Measurements from ENCODE around the gene RFXANK.

The RFXANK gene

DNA sequence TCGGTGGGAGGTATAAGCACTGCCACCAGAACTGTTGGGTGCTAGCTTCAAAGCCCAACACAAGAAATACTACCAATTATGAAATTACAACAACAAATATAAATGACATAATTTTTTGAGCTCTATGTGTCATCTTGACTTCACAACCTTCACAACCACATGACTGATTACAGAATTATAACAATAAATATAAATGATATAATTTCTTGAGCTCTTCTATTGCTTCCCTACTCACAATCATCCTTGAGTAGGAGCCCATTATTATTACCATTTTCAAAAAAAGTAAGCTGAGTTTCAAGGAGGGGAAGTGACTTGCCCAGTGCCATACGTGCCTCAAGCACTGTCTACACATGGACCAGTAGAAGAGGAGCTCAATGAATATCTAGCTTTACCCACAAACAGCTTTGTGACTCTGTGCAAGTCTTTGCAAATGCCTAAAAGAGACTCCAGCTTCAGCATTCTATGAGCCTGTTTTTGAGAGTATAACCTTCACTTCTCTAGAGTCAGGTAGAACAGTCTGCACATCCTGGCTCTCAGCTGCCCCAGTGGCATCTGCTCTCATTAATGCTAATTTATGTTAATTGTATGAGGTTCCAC lies 42.3 kb downstream of the RFXANK start:
- DNase-seq, result no peak

DNA sequence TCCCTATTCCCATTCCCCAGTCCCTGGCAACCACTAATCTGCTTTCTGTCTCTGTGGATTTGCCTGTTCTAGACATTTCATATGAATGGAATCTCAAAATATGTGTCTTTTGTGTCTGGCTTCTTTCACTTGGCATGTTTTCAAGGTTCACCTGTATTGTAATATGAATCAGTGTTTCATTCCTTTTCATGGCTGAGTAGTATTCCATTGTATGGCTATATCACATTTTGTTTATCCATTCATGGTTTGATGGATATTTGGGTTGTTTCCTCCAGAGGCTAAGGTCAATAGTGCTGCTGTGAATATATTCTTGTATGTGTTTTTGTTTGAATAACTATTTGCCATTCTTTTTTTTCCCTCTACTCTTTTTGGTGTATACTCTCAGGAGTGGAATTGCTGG lies 44.1 kb downstream of the RFXANK start:
- no peak for DNase-seq

DNA sequence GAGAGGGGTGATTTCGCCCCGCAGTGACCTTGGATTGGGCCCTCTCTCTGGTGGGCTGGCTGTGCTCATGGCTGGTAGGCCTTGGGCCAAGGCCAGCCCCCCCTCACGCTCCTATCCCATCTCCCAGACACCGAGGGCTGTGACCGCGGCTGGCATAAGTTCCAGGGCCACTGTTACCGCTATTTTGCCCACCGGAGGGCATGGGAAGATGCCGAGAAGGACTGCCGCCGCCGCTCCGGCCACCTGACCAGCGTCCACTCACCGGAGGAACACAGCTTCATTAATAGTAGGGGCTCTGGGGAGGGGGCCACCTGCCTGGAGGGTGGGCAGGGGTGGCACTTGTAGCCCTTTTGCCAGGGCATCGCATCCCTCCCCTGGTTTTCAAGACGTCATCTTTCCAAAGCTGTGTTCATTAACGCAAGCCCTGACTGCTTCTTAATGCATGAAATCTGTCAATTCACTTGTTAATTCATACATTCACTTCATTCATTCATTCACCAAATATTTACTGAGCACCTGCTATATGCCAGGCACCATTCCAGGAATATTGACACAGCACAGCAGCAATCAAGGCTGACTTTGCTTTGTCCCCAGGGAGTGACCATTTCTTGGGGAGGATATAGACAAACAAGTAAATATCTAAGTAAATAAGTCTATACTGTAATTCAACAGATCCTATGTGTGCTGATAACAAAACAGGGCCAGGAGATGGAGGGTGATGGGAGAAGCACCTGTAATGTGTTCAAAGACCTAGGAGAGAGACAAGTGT lies 46.3 kb downstream of the RFXANK start:
- no peak for DNase-seq

DNA sequence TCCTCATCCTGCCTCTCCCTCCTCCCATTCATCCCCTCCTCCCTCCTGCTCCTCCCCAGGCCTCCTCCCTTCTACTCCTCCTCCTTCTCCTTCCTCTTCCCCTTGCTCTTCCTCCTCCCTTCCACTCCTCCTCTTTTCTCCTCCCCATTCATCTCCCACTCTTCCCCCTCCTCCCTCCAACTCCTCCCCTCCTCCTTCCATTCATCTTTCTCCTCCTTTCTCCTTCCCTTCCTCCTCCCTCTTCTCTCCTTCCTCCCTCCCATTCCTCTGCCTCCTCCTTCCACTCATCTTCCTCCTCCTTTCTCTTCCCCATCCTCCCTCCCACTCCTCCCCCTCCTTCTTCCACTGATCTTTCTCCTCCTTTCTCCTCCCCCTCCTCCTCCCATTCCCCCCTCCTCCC lies 47.6 kb downstream of the RFXANK start:
- DNase-seq, result no peak

DNA sequence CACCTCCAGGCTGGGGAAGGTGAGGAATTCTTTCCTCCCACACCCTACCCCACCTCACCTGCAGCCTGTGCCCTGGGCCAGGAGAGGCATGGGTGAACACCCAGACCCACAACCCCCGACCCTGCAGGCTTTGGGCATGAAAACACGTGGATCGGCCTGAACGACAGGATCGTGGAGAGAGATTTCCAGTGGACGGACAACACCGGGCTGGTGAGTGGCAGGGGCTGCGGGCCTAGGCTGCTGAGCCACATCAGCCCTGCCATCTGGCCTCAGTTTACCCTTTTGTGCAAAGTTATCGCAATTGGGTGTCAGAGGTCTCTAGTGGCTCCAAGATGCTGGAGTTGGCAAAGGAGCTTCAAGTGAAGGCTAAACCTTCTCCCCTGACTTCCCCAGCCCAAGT lies 48.4 kb downstream of the RFXANK start:
- no peak for DNase-seq

DNA sequence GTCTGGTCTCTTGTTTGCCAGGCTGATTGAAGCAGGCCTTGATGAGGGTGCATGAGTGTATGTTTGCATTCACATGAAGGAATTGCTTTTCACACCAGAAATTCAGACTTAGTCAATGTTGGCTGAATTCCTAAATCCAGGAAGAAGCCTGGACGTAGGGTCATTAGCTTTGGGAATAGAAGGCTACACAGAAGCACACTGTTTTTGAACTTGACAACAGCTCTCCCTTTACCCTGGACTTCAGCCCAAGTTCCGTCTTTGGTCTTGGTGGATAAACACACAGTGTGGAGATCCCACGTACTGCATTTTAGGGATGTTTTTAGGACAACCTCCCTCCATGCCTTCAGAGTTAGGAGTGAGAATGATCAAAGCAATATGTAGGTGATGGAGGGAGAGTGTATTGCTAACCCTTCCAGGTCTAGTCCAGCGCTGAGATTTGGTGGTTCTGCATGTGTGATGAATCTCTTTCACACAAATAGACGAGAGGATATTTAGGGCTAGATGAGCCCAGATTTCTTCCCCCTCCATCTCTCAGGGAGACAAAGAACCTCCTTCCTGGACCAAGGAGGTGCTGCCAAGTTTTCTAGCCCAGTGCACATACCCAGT lies 58.2 kb downstream of the RFXANK start:
- no peak for DNase-seq

All from SW 1271 (cell line).